ENCODE measurements around the gene BANF2. TPM values are rescaled to one million over a fixed set of nuclear protein-coding genes. Genes with fewer than 3 reads are reported as not detected.

The BANF2 gene
- total and polyA plus RNA-seq, 2 of the 13 experiments (the other 11 are each of a cell fraction or from before 2014, with no cell fraction given) = 0.35 TPM; not detected in 1

GRCh38 chr20:17680836-17681725 lies 18.7 kb upstream of the BANF2 start (continued):
- no peak for TF ChIP-seq HNF1B (CRISPR knock-in tag; IDR thresholded peaks at IDR 0.05)
- TF ChIP-seq HMG20A (CRISPR knock-in tag; IDR thresholded peaks at IDR 0.05; ENCODE audit: borderline replicate concordance) = no peak
- TF ChIP-seq HOXA5 (CRISPR knock-in tag; IDR thresholded peaks at IDR 0.05) = 0 out of 2 replicates have a peak, but pooled peaks have one; percentile 29
- TF ChIP-seq AGO2 (optimal IDR thresholded peaks at IDR 0.05; ENCODE audit: low read depth, low read length) = peak; percentile 75
- 0 out of 2 replicates have a peak, but pooled peaks have one; percentile 47 for TF ChIP-seq THAP11 (CRISPR knock-in tag; IDR thresholded peaks at IDR 0.05)
- no peak for TF ChIP-seq ZNF230 (CRISPR knock-in tag; IDR thresholded peaks at IDR 0.05)
- TF ChIP-seq ZBTB1 (CRISPR knock-in tag; IDR thresholded peaks at IDR 0.05; ENCODE audit: borderline replicate concordance) = no peak
- TF ChIP-seq ZNF234 (CRISPR knock-in tag; conservative IDR thresholded peaks at IDR 0.05) = no peak
- TF ChIP-seq ZNF543 (CRISPR knock-in tag; IDR thresholded peaks at IDR 0.05) = peak; percentile 27; the same call in 1 of the 2 replicates
- 0 out of 2 replicates have a peak, but pooled peaks have one; percentile 39 for TF ChIP-seq ZNF607 (CRISPR knock-in tag; IDR thresholded peaks at IDR 0.05; ENCODE audit: borderline replicate concordance)
- no peak for TF ChIP-seq ZNF12 (CRISPR knock-in tag; IDR thresholded peaks at IDR 0.05)
- no peak for TF ChIP-seq XBP1 (CRISPR knock-in tag; IDR thresholded peaks at IDR 0.05)
- no peak for TF ChIP-seq SRSF1 (optimal IDR thresholded peaks at IDR 0.05; ENCODE audit: low read depth, low read length)
- peak; percentile 43 for TF ChIP-seq PHF8 (CRISPR knock-in tag; IDR thresholded peaks at IDR 0.05)
- 0 out of 2 replicates have a peak, but pooled peaks have one; percentile 63 for TF ChIP-seq ZNF414 (CRISPR knock-in tag; IDR thresholded peaks at IDR 0.05)
- TF ChIP-seq SYNCRIP (IDR thresholded peaks at IDR 0.05; ENCODE audit: insufficient read depth, low read depth, low read length) = no peak
- no peak for TF ChIP-seq ZNF513 (CRISPR knock-in tag; conservative IDR thresholded peaks at IDR 0.05)
- TF ChIP-seq NR0B2 (CRISPR knock-in tag; IDR thresholded peaks at IDR 0.05) = 0 out of 2 replicates have a peak, but pooled peaks have one; percentile 0
- no peak for TF ChIP-seq ZNF562 (CRISPR knock-in tag; IDR thresholded peaks at IDR 0.05; ENCODE audit: borderline replicate concordance)
- peak; percentile 22 for TF ChIP-seq AGO1 (IDR thresholded peaks at IDR 0.05; ENCODE audit: low read depth, low read length, poor library complexity, severe bottlenecking)
- no peak for TF ChIP-seq ZNF180 (CRISPR knock-in tag; IDR thresholded peaks at IDR 0.05; ENCODE audit: borderline replicate concordance, low read depth)
- 0 out of 2 replicates have a peak, but pooled peaks have one; percentile 1 for TF ChIP-seq ZNF138 (CRISPR knock-in tag; IDR thresholded peaks at IDR 0.05; ENCODE audit: low read depth)
- TF ChIP-seq NFYB (CRISPR knock-in tag; IDR thresholded peaks at IDR 0.05) = no peak
- TF ChIP-seq SMC3 (IDR thresholded peaks at IDR 0.05; ENCODE audit: low read length) = peak; percentile 44; the same call in 1 of the 2 replicates

Data from HepG2 (cell line).